ENCODE results near the gene CERS3.

- TF ChIP-seq CTCF (IDR thresholded peaks at IDR 0.05; ENCODE audit: insufficient read depth, low read length) (no peak), GABPA (IDR thresholded peaks at IDR 0.05; ENCODE audit: low read depth) (no peak)
Observed at GRCh38 chr15:100559330-100559729, 30.6 kb upstream of the CERS3 start.

Measured in HL-60 (cell line).